Hippocampal formation (tissue), 2 donors: ENCODE data around the gene RPS16.

Experiments used
- DNase-seq, 2 donors: peaks; one replicate each; lab custom pipeline; 2025; lab: John Stamatoyannopoulos, UW

RPS16 gene

DNA sequence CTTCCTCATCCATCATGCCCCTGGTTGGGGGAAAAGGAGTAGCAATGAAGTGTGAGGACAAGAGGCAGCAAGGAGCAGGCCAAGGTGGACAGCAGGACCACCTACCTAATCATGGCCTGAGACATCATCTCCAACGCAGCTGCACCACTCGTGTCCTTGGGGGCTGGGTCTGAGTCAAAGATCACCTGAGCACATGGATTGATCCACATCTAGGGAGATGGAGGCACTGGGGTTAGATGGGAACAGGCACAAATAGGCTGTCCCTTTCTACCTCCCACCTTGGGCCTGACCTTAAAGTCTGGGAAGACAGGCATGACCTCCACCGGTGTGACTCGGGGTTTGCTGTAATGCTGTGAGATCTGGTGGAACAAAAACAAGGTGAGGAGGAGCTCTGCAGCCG, 47.1 kb downstream of the RPS16 start:
- DNase-seq: no peak

DNA sequence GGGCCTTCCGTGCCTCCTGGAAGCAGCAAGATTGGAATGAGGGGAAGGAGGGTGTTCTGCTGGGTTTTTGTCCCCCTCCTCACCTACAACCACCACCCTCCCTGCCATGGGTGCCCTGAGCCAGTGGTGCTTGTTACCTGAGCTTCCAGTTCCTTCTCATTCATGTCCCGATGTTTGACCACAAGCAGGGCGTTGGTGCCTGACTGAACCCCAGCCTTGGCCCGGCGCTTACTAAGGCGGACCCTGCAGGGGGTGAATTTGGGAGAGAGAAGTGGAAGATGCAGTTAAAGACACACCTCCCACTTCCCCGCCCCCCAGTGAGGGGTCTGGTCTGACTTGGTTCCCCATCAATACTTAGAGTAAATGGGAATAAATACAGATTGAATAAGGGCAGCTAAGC, 49.2 kb downstream of the RPS16 start:
- DNase-seq: no peak

DNA sequence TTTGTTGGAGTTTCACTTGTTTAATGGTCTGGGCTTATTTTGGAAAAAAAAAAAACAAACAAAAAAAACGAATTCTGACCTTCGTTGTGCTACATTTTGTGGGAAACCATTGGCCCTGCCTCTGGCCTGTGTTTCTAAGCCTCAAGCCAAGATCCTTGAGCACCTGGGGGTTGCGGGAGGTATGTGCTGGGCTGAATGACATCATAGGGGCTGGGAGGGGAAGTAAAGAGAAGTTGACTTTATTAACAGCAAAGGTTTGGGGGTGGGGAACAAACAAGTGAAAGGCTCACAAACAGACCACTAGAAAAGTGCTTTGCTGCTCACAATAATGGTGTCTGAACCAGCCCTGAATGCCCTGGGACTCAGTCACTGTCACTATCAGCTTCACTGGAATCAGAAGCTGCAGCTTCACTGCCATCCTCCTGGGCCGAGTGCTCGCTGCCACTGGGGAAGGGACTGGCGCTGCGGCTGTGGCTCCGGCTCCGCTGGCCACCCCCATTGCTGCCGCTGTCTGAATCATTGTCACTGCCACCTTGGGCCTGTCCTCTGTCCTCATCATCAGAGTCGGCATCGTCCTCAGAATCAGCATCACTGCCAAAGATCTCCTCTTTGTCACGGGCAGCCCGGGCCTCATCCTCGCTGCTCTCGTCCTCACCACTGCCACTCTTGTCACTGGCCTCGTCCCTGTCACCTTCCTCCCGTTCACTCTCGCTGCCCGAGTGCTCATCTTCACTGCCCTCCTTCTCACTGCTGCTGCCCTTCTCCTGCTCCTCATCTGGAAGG, 49.9 kb downstream of the RPS16 start:
- DNase-seq: no peak

DNA sequence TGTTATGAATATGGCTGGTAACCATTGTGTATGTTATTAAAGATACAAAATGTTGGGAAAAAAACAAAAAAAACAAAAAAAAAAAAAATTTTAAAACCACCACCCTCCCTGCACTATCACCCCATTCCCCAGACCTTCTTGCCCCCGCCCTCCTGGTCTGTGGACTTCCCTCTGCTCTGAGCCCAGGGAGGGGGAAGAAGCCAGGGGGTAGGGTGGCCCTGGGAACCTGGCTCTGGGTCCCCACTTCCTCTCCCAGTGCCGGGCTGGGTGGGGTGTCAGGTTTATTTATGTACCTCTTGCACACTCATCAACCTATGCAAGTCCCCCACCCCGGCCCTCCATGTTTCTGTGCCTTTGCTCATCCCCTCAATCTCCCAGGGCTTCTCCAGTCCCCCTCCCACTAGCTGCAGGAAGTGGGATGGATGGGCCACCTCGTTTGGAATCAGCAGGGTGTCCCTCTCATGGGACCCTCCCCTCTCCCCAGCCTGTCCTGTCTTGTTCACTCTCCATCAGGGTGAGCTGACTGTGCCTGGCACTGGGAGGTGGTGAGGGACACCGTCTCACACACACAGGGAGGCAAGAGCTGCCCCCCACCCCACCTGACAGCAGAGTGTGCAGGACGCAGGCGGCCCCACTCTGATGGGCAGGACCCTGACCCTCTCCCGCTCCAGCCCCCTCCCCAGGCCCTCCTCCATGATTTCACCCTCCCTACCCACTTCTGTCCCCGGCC, 50.7 kb downstream of the RPS16 start:
- no peak for DNase-seq
